ENCODE results near the gene ZNF385A. TPM values are rescaled to one million over a fixed set of nuclear protein-coding genes. Genes with fewer than 3 reads are reported as not detected.

Gene ZNF385A
- total RNA-seq, 4 donors from 2014 or later = 0.26 to 16.9 (median 3.2) TPM

DNA sequence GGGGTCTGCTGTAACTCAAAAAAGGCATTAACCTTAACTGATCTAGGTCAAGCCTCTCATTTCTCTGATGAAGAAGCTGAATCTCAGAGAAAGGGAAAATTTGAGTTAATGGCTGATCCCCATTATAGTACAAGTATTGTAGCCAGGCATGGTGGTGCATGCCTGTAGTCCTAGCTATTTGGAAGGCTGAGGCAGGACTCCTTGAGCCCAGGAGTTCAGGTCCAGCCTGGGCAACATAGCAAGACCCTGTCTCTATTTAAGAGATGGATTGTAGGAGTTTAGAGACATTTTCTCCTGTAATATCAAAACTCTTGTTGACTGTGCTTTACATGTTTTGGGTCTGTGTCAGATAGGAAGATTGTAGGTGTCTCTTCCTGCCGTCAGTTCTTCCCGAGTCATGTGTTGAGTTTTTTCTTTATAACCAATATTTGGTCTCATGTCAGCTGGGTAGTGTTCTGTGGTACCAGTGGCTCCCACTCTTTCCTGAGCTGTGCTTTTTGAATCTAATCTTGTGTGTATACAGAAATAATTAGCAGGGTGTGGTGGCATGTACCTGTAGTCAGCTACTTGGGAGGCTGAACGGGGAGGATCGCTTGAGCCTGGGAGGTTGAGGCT lies 51.0 kb downstream of the ZNF385A start:
- peaks cover 0 to 27% of the 10 kb centered on the region in 2 donors for H3K4me1 ChIP-seq
- H3K4me3 ChIP-seq = no peak overlapping the region

DNA sequence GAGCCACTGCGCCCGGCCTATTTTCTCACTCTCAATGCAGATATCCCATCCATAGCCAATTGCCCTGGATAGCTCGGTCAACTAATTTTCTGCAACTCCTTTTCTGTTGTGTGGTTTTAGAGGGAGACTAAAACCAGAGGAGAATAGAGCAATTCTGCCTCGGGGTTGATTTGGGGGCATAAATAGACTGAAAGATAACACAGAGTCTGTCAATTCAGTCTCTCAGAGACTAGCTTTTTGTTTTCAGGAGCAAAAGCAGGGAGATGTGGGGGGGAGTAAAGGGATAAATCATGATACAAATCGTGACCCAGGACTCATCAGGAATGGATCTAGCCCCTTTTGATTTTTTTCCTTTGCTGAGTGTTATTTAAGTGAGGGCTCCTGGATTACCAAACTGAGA lies 53.1 kb downstream of the ZNF385A start:
- Histone ChIP-seq H3K4me1 (peaks cover 0 to 23% of the 10 kb centered on the region in 2 donors), H3K4me3 (no peak overlapping the region), H3K9me3 (no peaks in the 10 kb centered on the region), H3K27ac (no peak overlapping the region), H3K27me3 (no peaks in the 10 kb centered on the region), H3K36me3 (no peaks in the 10 kb centered on the region)
- no peak for DNase-seq
- intact Hi-C loops (cut with DNase I; ENCODE audit: low total_unique reads) = no loop called here
- no peak for TF ChIP-seq CTCF (IDR thresholded peaks at IDR 0.05)
- no peak for TF ChIP-seq POLR2A (IDR thresholded peaks at IDR 0.05)

More for the DNA sequence above, 51.0 kb downstream of the ZNF385A start:
- Histone ChIP-seq H3K27ac (no peak overlapping the region), H3K36me3 (no peaks in the 10 kb centered on the region), H3K27me3 (no peaks in the 10 kb centered on the region), H3K9me3 (no peaks in the 10 kb centered on the region)
- no peak for TF ChIP-seq POLR2A (IDR thresholded peaks at IDR 0.05)
- TF ChIP-seq CTCF (IDR thresholded peaks at IDR 0.05) = no peak
- intact Hi-C loops (cut with DNase I; ENCODE audit: low total_unique reads) = no loop called here
- no peak for DNase-seq

GRCh38 chr12:54330442-54330841 lies 54.1 kb downstream of the ZNF385A start:
- Histone ChIP-seq H3K36me3 (no peaks in the 10 kb centered on the region), H3K27me3 (no peaks in the 10 kb centered on the region), H3K27ac (no peak overlapping the region), H3K9me3 (no peaks in the 10 kb centered on the region), H3K4me1 (peaks cover 0 to 19% of the 10 kb centered on the region in 2 donors), H3K4me3 (no peak overlapping the region)
- no peak for DNase-seq
- intact Hi-C loops (cut with DNase I; ENCODE audit: low total_unique reads) = no loop called here
- TF ChIP-seq POLR2A (IDR thresholded peaks at IDR 0.05) = no peak
- no peak for TF ChIP-seq CTCF (IDR thresholded peaks at IDR 0.05)

- intact Hi-C loops (cut with DNase I; ENCODE audit: low total_unique reads) = no loop called here
Measured at GRCh38 chr12:54329759-54330158, 54.8 kb downstream of the ZNF385A start.

More at GRCh38 chr12:54329759-54330158, 54.8 kb downstream of the ZNF385A start:
- TF ChIP-seq POLR2A (IDR thresholded peaks at IDR 0.05) (no peak), CTCF (IDR thresholded peaks at IDR 0.05) (no peak)
- Histone ChIP-seq H3K4me1 (peaks cover 0 to 19% of the 10 kb centered on the region in 2 donors), H3K27me3 (no peaks in the 10 kb centered on the region), H3K4me3 (no peak overlapping the region), H3K27ac (no peak overlapping the region), H3K9me3 (no peaks in the 10 kb centered on the region), H3K36me3 (no peaks in the 10 kb centered on the region)
- no peak for DNase-seq
